ENCODE measurements around the gene SYT17.

The SYT17 gene

GRCh38 chr16:19223235-19224170, 55.5 kb downstream of the SYT17 start:
- DNase-seq: peak; percentile 58

- DNase-seq: no peak
These were observed 57.6 kb downstream of the SYT17 start for GRCh38 chr16:19225651-19226050.

- no peak for DNase-seq
These were observed 59.6 kb downstream of the SYT17 start for GRCh38 chr16:19227643-19228042.

- no peak for DNase-seq
These were observed 60.0 kb downstream of the SYT17 start for GRCh38 chr16:19228052-19228451.

GRCh38 chr16:19228575-19228974, 60.5 kb downstream of the SYT17 start:
- DNase-seq: no peak

- no peak for DNase-seq
These were observed 62.5 kb downstream of the SYT17 start for GRCh38 chr16:19230575-19230974.

GRCh38 chr16:19231881-19232280, 63.8 kb downstream of the SYT17 start:
- DNase-seq: no peak

- no peak for DNase-seq
These were observed 64.9 kb downstream of the SYT17 start for GRCh38 chr16:19232988-19233387.

- DNase-seq: no peak
These were observed 67.4 kb downstream of the SYT17 start for GRCh38 chr16:19235478-19235877.

GRCh38 chr16:19235886-19236285, 67.8 kb downstream of the SYT17 start:
- DNase-seq: no peak

GRCh38 chr16:19236561-19237209, 68.6 kb downstream of the SYT17 start:
- DNase-seq: no peak

GRCh38 chr16:19238406-19238805, 70.4 kb downstream of the SYT17 start:
- no peak for DNase-seq

- no peak for DNase-seq
These were observed 71.6 kb downstream of the SYT17 start for GRCh38 chr16:19239511-19240155.

GRCh38 chr16:19240494-19240893, 72.5 kb downstream of the SYT17 start:
- DNase-seq: no peak

GRCh38 chr16:19241512-19241911, 73.5 kb downstream of the SYT17 start:
- DNase-seq: no peak

GRCh38 chr16:19242186-19242585, 74.1 kb downstream of the SYT17 start:
- DNase-seq: no peak

GRCh38 chr16:19242987-19243575, 75.0 kb downstream of the SYT17 start:
- no peak for DNase-seq

GRCh38 chr16:19245326-19245925, 77.4 kb downstream of the SYT17 start:
- no peak for DNase-seq

GRCh38 chr16:19252904-19253303, 84.9 kb downstream of the SYT17 start:
- DNase-seq: no peak

GRCh38 chr16:19254611-19255010, 86.6 kb downstream of the SYT17 start:
- no peak for DNase-seq

GRCh38 chr16:19264123-19264673, 96.2 kb downstream of the SYT17 start:
- no peak for DNase-seq

GRCh38 chr16:19265380-19265930, 97.4 kb downstream of the SYT17 start:
- no peak for DNase-seq

Data from hematopoietic multipotent progenitor cell treated with erythropoietin and hydrocortisone succinate and interleukin-3 and kit ligand, for 8 days (in vitro differentiated cells).